GM19438 (cell line): ENCODE results near the gene BLVRA.
A peak's percentile ranks its signal among the peaks of the same experiment; 100 is the strongest.
"Not testable (repeated sequence)": the region's sequence is repeated elsewhere in the genome, so short reads cannot be mapped to it uniquely, and the experiment has no call there.

Source experiments
- ATAC-seq: cut with Tn5 transposase; IDR thresholded peaks from one replicate; pipeline ENCODE4 v1.9.1; 2021; ENCODE audit warnings: low read depth; ENCODE audit not compliant: unreplicated experiment

Gene BLVRA, protein sequence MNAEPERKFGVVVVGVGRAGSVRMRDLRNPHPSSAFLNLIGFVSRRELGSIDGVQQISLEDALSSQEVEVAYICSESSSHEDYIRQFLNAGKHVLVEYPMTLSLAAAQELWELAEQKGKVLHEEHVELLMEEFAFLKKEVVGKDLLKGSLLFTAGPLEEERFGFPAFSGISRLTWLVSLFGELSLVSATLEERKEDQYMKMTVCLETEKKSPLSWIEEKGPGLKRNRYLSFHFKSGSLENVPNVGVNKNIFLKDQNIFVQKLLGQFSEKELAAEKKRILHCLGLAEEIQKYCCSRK

GRCh38 chr7:43758029-43758821 lies at the start of gene BLVRA:
Gene BLVRA, plus strand, starts transcription at chr7:43758680. Its CDS starts 12,479 bp downstream, at chr7:43771159.
- ATAC-seq: peak; percentile 65

DNA sequence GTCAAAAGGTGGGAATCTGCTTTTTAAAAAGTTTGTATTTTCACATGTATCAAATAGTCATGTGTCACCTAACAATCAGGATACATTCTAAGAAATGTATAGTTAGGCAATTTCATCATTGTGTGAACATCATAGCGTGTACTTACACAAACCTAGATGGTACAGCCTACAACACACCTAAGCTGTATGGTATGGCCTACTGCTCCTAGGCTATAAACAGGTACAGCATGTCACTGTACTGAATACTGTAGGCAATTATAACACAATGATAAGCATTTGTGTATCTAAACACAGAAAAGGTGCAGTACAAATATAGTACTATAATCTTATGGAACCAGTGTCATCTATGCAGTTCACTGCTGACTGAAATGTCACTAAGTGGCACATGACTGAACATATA lies 47.0 kb upstream of the BLVRA start:
- no peak for ATAC-seq

GRCh38 chr7:43715966-43716365 lies 42.5 kb upstream of the BLVRA start:
- not testable (repeated sequence) for ATAC-seq

DNA sequence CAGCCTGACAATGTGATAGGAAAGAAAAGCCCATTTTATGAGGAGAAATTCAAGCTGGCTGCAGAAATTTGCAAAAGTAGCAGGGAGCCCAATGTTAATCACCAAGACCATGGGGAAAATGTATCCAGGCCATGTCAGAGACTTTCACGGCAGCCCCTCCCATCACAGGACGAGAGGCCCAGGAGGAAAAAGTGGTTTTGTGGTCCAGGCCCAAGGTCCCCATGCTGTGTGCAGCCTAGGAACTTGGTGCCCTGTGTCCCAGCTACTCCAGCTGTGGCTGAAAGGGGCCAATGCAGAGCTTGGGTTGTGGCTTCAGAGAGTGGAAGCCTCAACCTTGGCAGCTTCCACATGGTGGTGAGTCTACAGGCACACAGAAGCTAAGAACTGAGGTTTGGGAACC lies 41.9 kb upstream of the BLVRA start:
- no peak for ATAC-seq

DNA sequence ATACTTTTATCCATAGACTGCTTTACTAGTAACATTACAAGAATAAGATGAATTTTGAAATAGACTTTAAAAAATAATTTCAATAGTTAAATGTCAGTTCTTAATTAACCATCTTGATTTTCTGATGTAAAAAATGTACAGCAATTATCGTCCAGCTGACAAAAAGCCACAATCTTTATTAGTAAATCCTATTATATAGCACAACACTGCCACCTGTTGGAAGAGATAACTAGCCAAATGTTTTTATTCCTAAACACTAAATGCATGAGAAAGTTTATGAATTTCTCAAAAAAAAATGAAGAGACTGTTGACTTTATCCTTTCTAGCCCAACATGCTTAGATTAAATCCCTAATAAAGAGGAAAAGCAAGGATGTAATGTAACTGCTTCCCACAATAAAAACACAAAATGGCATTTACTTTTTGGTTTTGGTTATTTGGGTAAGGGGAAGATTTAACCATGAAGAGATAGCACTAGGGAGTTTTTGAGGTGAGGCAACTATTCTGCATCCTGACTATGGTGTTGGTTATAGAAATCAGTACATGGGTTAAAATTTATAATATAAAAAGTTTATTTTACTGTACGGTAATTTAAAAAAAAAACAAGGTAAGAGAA lies 37.2 kb upstream of the BLVRA start:
- ATAC-seq: no peak

DNA sequence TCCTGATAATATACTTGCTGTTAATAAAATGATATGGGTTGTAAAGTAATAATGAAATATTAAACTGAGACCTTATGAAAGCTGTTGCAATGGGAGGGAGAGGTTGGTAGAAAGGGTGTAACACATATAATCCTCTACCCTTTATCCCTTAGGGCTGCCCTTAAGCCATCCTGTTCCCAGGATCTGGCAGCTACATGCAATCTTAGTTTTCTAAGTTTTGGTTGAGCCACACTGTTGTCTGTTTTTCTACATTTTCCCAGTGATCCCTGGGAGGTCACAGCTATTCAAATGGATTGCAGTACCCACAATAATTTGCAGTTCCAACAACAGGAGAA lies 35.5 kb upstream of the BLVRA start:
- no peak for ATAC-seq

GRCh38 chr7:43725251-43725650 lies 33.2 kb upstream of the BLVRA start:
- ATAC-seq: no peak

GRCh38 chr7:43726466-43726865 lies 32.0 kb upstream of the BLVRA start:
- no peak for ATAC-seq

DNA sequence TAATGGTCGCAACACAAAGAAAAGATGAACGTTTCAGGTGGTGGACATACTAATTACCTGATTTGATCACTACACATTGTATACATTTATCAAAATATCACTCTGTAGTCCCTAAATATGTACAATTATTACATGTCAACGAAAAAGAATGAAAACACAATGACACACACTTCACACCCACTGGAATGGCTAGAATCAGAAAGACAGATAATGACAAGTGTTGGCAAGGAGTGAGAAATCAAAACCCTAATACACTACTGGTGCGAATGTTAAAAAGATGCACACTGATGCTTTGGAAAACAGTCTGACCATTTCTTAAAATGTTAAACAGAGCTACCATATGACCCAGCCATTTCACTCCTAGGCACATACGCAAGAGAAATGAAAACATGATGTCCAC lies 31.5 kb upstream of the BLVRA start:
- ATAC-seq: no peak

- no peak for ATAC-seq
Measured at GRCh38 chr7:43727494-43727893, 31.0 kb upstream of the BLVRA start.

DNA sequence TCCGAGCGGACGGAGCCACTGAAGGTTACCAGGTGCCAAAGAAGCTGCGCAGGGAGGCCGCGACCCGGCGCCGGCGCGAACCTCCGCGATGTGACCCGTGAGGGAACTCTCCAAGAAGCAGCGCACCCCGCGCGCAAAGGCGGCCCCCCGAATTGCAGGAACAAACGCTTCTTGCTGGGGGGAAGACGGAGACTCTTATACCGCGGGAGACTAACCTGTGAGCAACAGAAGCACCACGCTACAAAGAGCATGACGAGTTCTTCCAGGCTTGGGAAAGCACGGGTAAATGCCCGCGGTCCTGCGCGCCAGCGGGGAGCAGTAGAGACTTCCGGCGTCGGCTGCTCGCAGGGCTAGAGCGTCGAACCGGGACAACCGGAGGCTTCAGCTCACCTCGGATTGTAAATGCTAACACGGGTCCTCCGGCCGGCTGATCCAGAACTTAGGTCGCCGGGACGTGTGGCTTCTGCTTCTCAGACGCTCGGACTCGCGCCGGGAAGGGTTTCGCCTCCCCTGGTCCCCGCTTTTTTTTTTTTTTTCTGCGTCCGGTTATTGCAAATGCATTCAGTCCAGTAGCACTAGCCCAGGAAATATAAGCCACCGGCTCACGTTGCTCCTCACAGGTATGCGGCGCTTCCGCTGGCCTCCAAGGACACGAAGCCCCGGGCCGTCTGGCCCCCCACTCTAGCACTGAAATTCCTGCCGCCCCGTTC lies 29.1 kb upstream of the BLVRA start, which contains the start of gene COA1:
TSS of gene COA1 (minus strand) at position 310 of the 710 bp plus-strand sequence. CDS start 80,909 bp downstream, outside the sequence.
- ATAC-seq: peak; percentile 90

GRCh38 chr7:43729924-43730248 lies 28.6 kb upstream of the BLVRA start:
- no peak for ATAC-seq

GRCh38 chr7:43731494-43731893 lies 27.0 kb upstream of the BLVRA start:
- ATAC-seq: not testable (repeated sequence)

GRCh38 chr7:43734575-43735332 lies 23.7 kb upstream of the BLVRA start:
- not testable (repeated sequence) for ATAC-seq

GRCh38 chr7:43735403-43735801 lies 23.1 kb upstream of the BLVRA start:
- ATAC-seq: peak; percentile 38

- ATAC-seq: peak; percentile 56
Measured at GRCh38 chr7:43735802-43736603, 22.5 kb upstream of the BLVRA start.

- no peak for ATAC-seq
Measured at GRCh38 chr7:43737467-43738127, 20.9 kb upstream of the BLVRA start.

DNA sequence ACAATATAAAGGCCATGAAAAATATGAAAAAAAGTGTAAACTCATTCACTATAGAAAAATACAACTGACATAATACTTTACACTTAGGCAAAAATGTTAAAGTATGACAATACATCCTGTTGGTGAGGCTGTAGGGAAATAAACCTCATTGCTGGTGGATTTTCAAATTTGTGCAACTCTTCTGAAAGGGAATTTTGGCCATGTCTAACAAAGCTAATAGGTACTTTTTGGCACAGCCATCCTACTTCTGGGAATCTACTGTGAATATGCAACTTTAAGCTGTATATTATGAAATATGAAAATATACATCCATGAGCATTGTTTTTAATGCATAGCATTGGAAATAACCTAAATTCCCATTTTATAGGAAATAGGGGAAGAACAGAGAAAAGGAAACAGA lies 15.8 kb upstream of the BLVRA start:
- no peak for ATAC-seq
